Measurements from ENCODE around the gene POU2F3. TPM values are rescaled to one million over a fixed set of nuclear protein-coding genes. Genes with fewer than 3 reads are reported as not detected.

POU2F3 gene
- total and polyA plus RNA-seq, 2 of the 13 experiments (the other 11 are each of a cell fraction or from before 2014, with no cell fraction given) = not detected

GRCh38 chr11:120330045-120330444, 90.1 kb downstream of the POU2F3 start:
- in situ Hi-C loops (cut with HindIII; ENCODE audit: extremely low pct_ligation_motif_present, low pct_unique_long_range_greater_than_20kb) = no loop called here

GRCh38 chr11:120331301-120331996, 91.5 kb downstream of the POU2F3 start:
- in situ Hi-C loops (cut with HindIII; ENCODE audit: extremely low pct_ligation_motif_present, low pct_unique_long_range_greater_than_20kb) (no loop called here), intact Hi-C loops (cut with micrococcal nuclease; ENCODE audit: unreplicated experiment) (no loop called here)
- no peak overlapping the region for H2AFZ ChIP-seq (ENCODE audit: low read length)
- ChIA-PET POLR2A (no interaction called here), CTCF (ENCODE audit: low intra/inter-chr PET ratio, low total read pairs) (no interaction called here)
- H3K36me3 ChIP-seq (replicated peaks in 1 of 2; ENCODE audit: control insufficient read depth in 1 of 2, insufficient read depth in 2 of 2, low read length in 2 of 2) = peaks cover 0 to 2% of the 10 kb centered on the region in 2 experiments; a peak in 2 of 5 replicates
- no peak overlapping the region for H3K4me3 ChIP-seq (replicated peaks in 1 of 3; ENCODE audit: insufficient read depth in 1 of 3, low read depth in 2 of 3, low read length in 3 of 3)
- no peaks in the 10 kb centered on the region for H4K20me1 ChIP-seq (ENCODE audit: insufficient read depth, low read length)
- no peak overlapping the region for H3K9ac ChIP-seq (ENCODE audit: insufficient read depth, low read depth, low read length)
- WGBS (ENCODE audit: low lambda C conversion rate) = 83% methylated on average over 2 of the region's 2 CpGs
- H3K9me3 ChIP-seq (ENCODE audit: low read length) = no peaks in the 10 kb centered on the region
- no peak for DNase-seq (ENCODE audit: low spot score)
- no peak overlapping the region for H3K27ac ChIP-seq (ENCODE audit: extremely low read length, insufficient read depth, low read length)
- no peaks in the 10 kb centered on the region for H3K79me2 ChIP-seq (ENCODE audit: insufficient read depth, low read length)
- no peak for FAIRE-seq
- no peak for ATAC-seq
- H3K4me1 ChIP-seq (ENCODE audit: insufficient read depth, low read length) = peaks cover 11% of the 10 kb centered on the region
- no peaks in the 10 kb centered on the region for H3K27me3 ChIP-seq (ENCODE audit: control insufficient read depth in 1 of 2, insufficient read depth in 2 of 2, low read length in 2 of 2)
- BruUV-seq (replicated peaks) = no TSS peak
- no peak overlapping the region for H3K4me2 ChIP-seq (ENCODE audit: low read depth, low read length)
- TF ChIP-seq EZH2 (conservative IDR thresholded peaks at IDR 0.05; ENCODE audit: low read depth, low read length) (no peak), ZNF30 (CRISPR knock-in tag; IDR thresholded peaks at IDR 0.05) (no peak), ZNF572 (CRISPR knock-in tag; IDR thresholded peaks at IDR 0.05) (no peak), CSRNP2 (CRISPR knock-in tag; conservative IDR thresholded peaks at IDR 0.05; ENCODE audit: low read depth) (no peak), SP5 (CRISPR knock-in tag; IDR thresholded peaks at IDR 0.05; ENCODE audit: borderline replicate concordance, low read depth) (no peak), ZNF282 (IDR thresholded peaks at IDR 0.05; ENCODE audit: partially characterized antibody) (no peak), ZBTB34 (CRISPR knock-in tag; IDR thresholded peaks at IDR 0.05) (no peak), FOXP4 (CRISPR knock-in tag; IDR thresholded peaks at IDR 0.05) (no peak), ZNF34 (CRISPR knock-in tag; IDR thresholded peaks at IDR 0.05; ENCODE audit: borderline replicate concordance) (no peak), YY1 (IDR thresholded peaks at IDR 0.05; ENCODE audit: insufficient read depth, insufficient replicate concordance, low read depth, low read length) (no peak), PRMT3 (CRISPR knock-in tag; IDR thresholded peaks at IDR 0.05; ENCODE audit: borderline replicate concordance, low read depth) (no peak)

More at GRCh38 chr11:120330045-120330444, 90.1 kb downstream of the POU2F3 start:
- Histone ChIP-seq H3K27me3 (ENCODE audit: control insufficient read depth in 1 of 2, insufficient read depth in 2 of 2, low read length in 2 of 2) (no peaks in the 10 kb centered on the region), H3K27ac (ENCODE audit: extremely low read length, insufficient read depth, low read length) (no peak overlapping the region), H3K4me3 (replicated peaks in 1 of 3; ENCODE audit: insufficient read depth in 1 of 3, low read depth in 2 of 3, low read length in 3 of 3) (no peak overlapping the region), H2AFZ (ENCODE audit: low read length) (no peak overlapping the region), H4K20me1 (ENCODE audit: insufficient read depth, low read length) (no peaks in the 10 kb centered on the region), H3K9ac (ENCODE audit: insufficient read depth, low read depth, low read length) (no peak overlapping the region), H3K9me3 (ENCODE audit: low read length) (no peaks in the 10 kb centered on the region), H3K36me3 (replicated peaks in 1 of 2; ENCODE audit: control insufficient read depth in 1 of 2, insufficient read depth in 2 of 2, low read length in 2 of 2) (peaks cover 0 to 2% of the 10 kb centered on the region in 2 experiments; a peak in 2 of 5 replicates), H3K4me1 (ENCODE audit: insufficient read depth, low read length) (peaks cover 18% of the 10 kb centered on the region), H3K4me2 (ENCODE audit: low read depth, low read length) (no peak overlapping the region), H3K79me2 (ENCODE audit: insufficient read depth, low read length) (no peaks in the 10 kb centered on the region)
- TF ChIP-seq FOXA1 (IDR thresholded peaks at IDR 0.05) (no peak), FOXA1 (CRISPR knock-in tag; IDR thresholded peaks at IDR 0.05) (no peak), SRSF4 (IDR thresholded peaks at IDR 0.05; ENCODE audit: low read depth, low read length, poor library complexity, severe bottlenecking) (no peak), ZNF33A (CRISPR knock-in tag; IDR thresholded peaks at IDR 0.05; ENCODE audit: borderline replicate concordance) (no peak), ISL2 (CRISPR knock-in tag; IDR thresholded peaks at IDR 0.05) (no peak), SSRP1 (CRISPR knock-in tag; IDR thresholded peaks at IDR 0.05) (no peak), FOXK1 (CRISPR knock-in tag; IDR thresholded peaks at IDR 0.05; ENCODE audit: borderline replicate concordance, low read depth) (no peak)
- intact Hi-C loops (cut with micrococcal nuclease; ENCODE audit: unreplicated experiment) = no loop called here
- CTCF ChIA-PET (ENCODE audit: low intra/inter-chr PET ratio, low total read pairs) = no interaction called here
- DNase-seq (ENCODE audit: low spot score) = no peak
- no peak for ATAC-seq
- 94% methylated on average over 5 of the region's 6 CpGs for WGBS (ENCODE audit: low lambda C conversion rate)
- no peak for FAIRE-seq
- BruUV-seq (replicated peaks) = no TSS peak
- POLR2A ChIA-PET = no interaction called here
